NCI-H146 treated with DMSO at 0.1 percent for 48 hours (cell line): ENCODE data around the gene MEF2C.
A peak's percentile ranks its signal among the peaks of the same experiment; 100 is the strongest.
"Not testable (repeated sequence)": the region's sequence is repeated elsewhere in the genome, so short reads cannot be mapped to it uniquely, and the experiment has no call there.

Source experiments
- DNase-seq: peaks from one replicate; lab custom pipeline; 2025; ENCODE audit not compliant: unreplicated experiment; lab: John Stamatoyannopoulos, UW

Gene MEF2C

GRCh38 chr5:88883059-88883835, at the start of gene MEF2C:
TSS of gene MEF2C (minus strand) at chr5:88883184. CDS start at chr5:88823788, 59,396 bp downstream.
- DNase-seq: peak; percentile 32

GRCh38 chr5:88932541-88932940, 49.6 kb upstream of the MEF2C start:
- DNase-seq: no peak

GRCh38 chr5:88930335-88930734, 47.4 kb upstream of the MEF2C start:
- DNase-seq: no peak

- no peak for DNase-seq
Observed at GRCh38 chr5:88929385-88929784, 46.4 kb upstream of the MEF2C start.

- DNase-seq: no peak
Observed at GRCh38 chr5:88926774-88927173, 43.8 kb upstream of the MEF2C start.

GRCh38 chr5:88925692-88926490, 42.9 kb upstream of the MEF2C start:
- no peak for DNase-seq

- DNase-seq: no peak
Observed at GRCh38 chr5:88924330-88924657, 41.3 kb upstream of the MEF2C start.

- no peak for DNase-seq
Observed at GRCh38 chr5:88923623-88924329, 40.8 kb upstream of the MEF2C start.

GRCh38 chr5:88912743-88913142, 29.8 kb upstream of the MEF2C start:
- DNase-seq: not testable (repeated sequence)

GRCh38 chr5:88911059-88911572, 28.1 kb upstream of the MEF2C start:
- DNase-seq: not testable (repeated sequence)

- DNase-seq: not testable (repeated sequence)
Observed at GRCh38 chr5:88904478-88904877, 21.5 kb upstream of the MEF2C start.

- DNase-seq: not testable (repeated sequence)
Observed at GRCh38 chr5:88903966-88904365, 21.0 kb upstream of the MEF2C start.

- not testable (repeated sequence) for DNase-seq
Observed at GRCh38 chr5:88901077-88901476, 18.1 kb upstream of the MEF2C start.

- no peak for DNase-seq
Observed at GRCh38 chr5:88899096-88899737, 16.2 kb upstream of the MEF2C start.

- DNase-seq: no peak
Observed at GRCh38 chr5:88897748-88898147, 14.8 kb upstream of the MEF2C start.

- no peak for DNase-seq
Observed at GRCh38 chr5:88895681-88896501, 12.9 kb upstream of the MEF2C start.

- no peak for DNase-seq
Observed at GRCh38 chr5:88892669-88893068, 9.7 kb upstream of the MEF2C start.

- DNase-seq: no peak
Observed at GRCh38 chr5:88890070-88890781, 7.2 kb upstream of the MEF2C start.
